NCI-H1417 (cell line): ENCODE results near the gene ZXDB.
A peak's percentile ranks its signal among the peaks of the same experiment; 100 is the strongest.
"Not testable (repeated sequence)": the region's sequence is repeated elsewhere in the genome, so short reads cannot be mapped to it uniquely, and the experiment has no call there.

Source experiments
- DNase-seq, 3 experiments: peaks; one replicate each; lab custom pipeline; 2025; lab: John Stamatoyannopoulos, UW

The ZXDB gene

GRCh38 chrX:57591284-57592159 is at the start of gene ZXDB:
TSS of gene ZXDB (plus strand) at chrX:57592011. CDS start at chrX:57592049, 38 bp downstream.
- DNase-seq: peak in 2 of 3 experiments; percentile 46 to 63

- DNase-seq: no peak
Measured at GRCh38 chrX:57565198-57565597, 26.6 kb upstream of the ZXDB start.

GRCh38 chrX:57573754-57574153 is 18.1 kb upstream of the ZXDB start:
- peak in 2 of 3 experiments; percentile 3 to 52 for DNase-seq

GRCh38 chrX:57582948-57583347 is 8.9 kb upstream of the ZXDB start:
- not testable (repeated sequence) for DNase-seq

- DNase-seq: no peak
Measured at GRCh38 chrX:57583477-57583876, 8.3 kb upstream of the ZXDB start.

GRCh38 chrX:57586360-57586759 is 5.5 kb upstream of the ZXDB start:
- no peak for DNase-seq

GRCh38 chrX:57587062-57587461 is 4.7 kb upstream of the ZXDB start:
- DNase-seq: no peak

GRCh38 chrX:57587607-57588006 is 4.2 kb upstream of the ZXDB start:
- DNase-seq: no peak

GRCh38 chrX:57592160-57592893 is 516 bp downstream of the ZXDB start:
- DNase-seq: peak in 2 of 3 experiments; percentile 74 to 83

GRCh38 chrX:57592894-57593215 is 1.0 kb downstream of the ZXDB start:
- peak in 1 of 3 experiments; percentile 33 for DNase-seq

GRCh38 chrX:57595381-57595811 is 3.6 kb downstream of the ZXDB start:
- no peak for DNase-seq

GRCh38 chrX:57596109-57596508 is 4.3 kb downstream of the ZXDB start:
- no peak for DNase-seq

- DNase-seq: no peak
Measured at GRCh38 chrX:57596516-57596915, 4.7 kb downstream of the ZXDB start.

GRCh38 chrX:57607295-57608187 is 15.7 kb downstream of the ZXDB start:
- DNase-seq: no peak

GRCh38 chrX:57613351-57613750 is 21.5 kb downstream of the ZXDB start:
- DNase-seq: not testable (repeated sequence)

GRCh38 chrX:57629438-57629837 is 37.6 kb downstream of the ZXDB start:
- not testable (repeated sequence) for DNase-seq

GRCh38 chrX:57640674-57641016 is 48.8 kb downstream of the ZXDB start:
- DNase-seq: no peak

- DNase-seq: no peak
Measured at GRCh38 chrX:57641338-57641737, 49.5 kb downstream of the ZXDB start.

- DNase-seq: no peak
Measured at GRCh38 chrX:57643698-57644097, 51.9 kb downstream of the ZXDB start.

- no peak for DNase-seq
Measured at GRCh38 chrX:57647020-57647419, 55.2 kb downstream of the ZXDB start.
